Esophagus muscularis mucosa (tissue), 3 donors: Measurements from ENCODE around the gene PLPP7.
"Not testable (repeated sequence)": the region's sequence is repeated elsewhere in the genome, so short reads cannot be mapped to it uniquely, and the experiment has no call there.

Source experiments
- CTCF ChIP-seq, 3 experiments: fragments of 200-600 bp in 2 of 3; fragments of 450-650 bp in 1 of 3; sonication (generic) in 2 of 3; IDR thresholded peaks; one replicate each; pipeline ENCODE4 v1.5.1; 2017 to 2019; ENCODE audit warnings: antibody characterized with exemption in 3 of 3, mild to moderate bottlenecking in 2 of 3, moderate library complexity in 1 of 3
- POLR2A ChIP-seq: fragments of 450-650 bp; IDR thresholded peaks from one replicate; pipeline ENCODE4 v1.6.1; 2017; ENCODE audit warnings: antibody characterized with exemption, moderate library complexity, mild to moderate bottlenecking, low read depth
- POLR2AphosphoS5 ChIP-seq, 2 donors: sonication (generic); formaldehyde crosslinking; IDR thresholded peaks; one replicate each; pipeline ENCODE4 v1.6.1; 2017; ENCODE audit warnings: antibody characterized with exemption in 2 of 2

GRCh38 chr9:131263033-131263343 lies 26.5 kb upstream of the PLPP7 start:
- not testable (repeated sequence) for TF ChIP-seq CTCF (IDR thresholded peaks at IDR 0.05); POLR2A; POLR2AphosphoS5 (IDR thresholded peaks at IDR 0.05)
